ENCODE results near the gene C10orf105.

DNA sequence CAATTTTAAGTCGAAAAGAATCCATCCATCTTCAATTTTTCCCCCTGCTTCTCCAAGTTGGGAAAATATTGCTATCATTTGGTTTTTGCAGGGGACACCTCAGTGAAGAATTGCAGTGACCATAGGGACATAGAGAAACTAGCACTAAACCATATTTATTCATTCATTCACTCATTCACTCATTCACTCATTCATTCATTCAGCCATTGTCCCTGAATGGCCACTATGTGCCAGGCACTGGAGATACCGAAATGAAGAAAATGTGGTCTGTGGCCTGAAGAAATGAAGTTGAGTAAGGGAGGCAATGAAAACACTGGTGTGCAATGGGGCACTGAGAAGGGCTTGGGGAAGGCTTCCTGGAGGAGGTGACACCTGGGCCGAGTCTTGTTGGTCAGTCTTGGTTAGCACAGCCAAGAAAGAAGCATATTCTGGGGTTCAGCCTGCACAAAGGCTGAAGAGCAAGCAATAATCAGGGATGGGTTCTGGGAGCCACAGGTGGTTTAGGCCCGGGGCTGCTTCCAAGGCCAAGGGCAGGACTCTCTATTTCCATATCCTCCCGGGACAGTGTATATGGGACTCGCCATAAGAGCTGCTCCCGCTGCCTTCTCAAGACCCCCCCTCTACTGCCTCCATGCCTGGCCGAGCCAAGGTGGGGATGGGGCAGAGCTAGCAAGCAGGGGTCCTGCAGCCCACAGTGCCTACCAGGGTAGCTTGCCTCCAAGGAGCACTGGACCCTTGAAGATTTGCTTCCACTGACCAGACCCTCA lies 25.5 kb upstream of the C10orf105 start:
- TF ChIP-seq CTCF (tag by site-specific recombination; IDR thresholded peaks at IDR 0.05) (no peak), KLF7 (tag by site-specific recombination; IDR thresholded peaks at IDR 0.05; ENCODE audit: borderline replicate concordance) (no peak), ZSCAN18 (tag by site-specific recombination; IDR thresholded peaks at IDR 0.05) (no peak), ZNF175 (tag by site-specific recombination; IDR thresholded peaks at IDR 0.05) (no peak)
- TF ChIP-seq, protein P1, sequence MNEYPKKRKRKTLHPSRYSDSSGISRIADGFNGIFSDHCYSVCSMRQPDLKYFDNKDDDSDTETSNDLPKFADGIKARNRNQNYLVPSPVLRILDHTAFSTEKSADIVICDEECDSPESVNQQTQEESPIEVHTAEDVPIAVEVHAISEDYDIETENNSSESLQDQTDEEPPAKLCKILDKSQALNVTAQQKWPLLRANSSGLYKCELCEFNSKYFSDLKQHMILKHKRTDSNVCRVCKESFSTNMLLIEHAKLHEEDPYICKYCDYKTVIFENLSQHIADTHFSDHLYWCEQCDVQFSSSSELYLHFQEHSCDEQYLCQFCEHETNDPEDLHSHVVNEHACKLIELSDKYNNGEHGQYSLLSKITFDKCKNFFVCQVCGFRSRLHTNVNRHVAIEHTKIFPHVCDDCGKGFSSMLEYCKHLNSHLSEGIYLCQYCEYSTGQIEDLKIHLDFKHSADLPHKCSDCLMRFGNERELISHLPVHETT (tag by site-specific recombination; IDR thresholded peaks at IDR 0.05): no peak
